K562 (cell line): Measurements from ENCODE around the gene PHC3. TPM values are rescaled to one million over a fixed set of nuclear protein-coding genes. Genes with fewer than 3 reads are reported as not detected.

Experiments used
- BRCA1 ChIP-seq, 2 experiments: fragments of 450-650 bp in 1 of 2; sonication (generic) in 1 of 2; formaldehyde crosslinking in 1 of 2; IDR thresholded peaks; 2 replicates each; pipeline versions ENCODE4 v1.5.0 to v1.6.1; 2017 to 2020; ENCODE audit warnings: mild to moderate bottlenecking in 1 of 2, missing genetic modification reagents in 1 of 2
- FOXK2 ChIP-seq, 2 experiments: fragments of 450-650 bp; IDR thresholded peaks in 1 of 2; conservative IDR thresholded peaks in 1 of 2; 2 replicates each; pipeline ENCODE4 v1.6.1; 2016; ENCODE audit warnings: low read depth in 2 of 2, mild to moderate bottlenecking in 1 of 2
- HDAC8 ChIP-seq: fragments of 450-650 bp; IDR thresholded peaks from 2 replicates; pipeline ENCODE4 v1.6.1; 2016; ENCODE audit warnings: mild to moderate bottlenecking, missing genetic modification characterization, moderate library complexity, missing compliant biosample characterization
- KHSRP ChIP-seq: fragments of 450-650 bp; IDR thresholded peaks from 2 replicates; pipeline ENCODE4 v1.6.1; 2017
- MAFF ChIP-seq: IDR thresholded peaks from 2 replicates; pipeline ENCODE4 v1.6.1; 2012; ENCODE audit warnings: low read length, improper control_type of control experiment
- NFIX ChIP-seq: fragments of 250-450 bp; sonication (Bioruptor Pico); IDR thresholded peaks from 2 replicates; pipeline ENCODE4 v1.4.0; 2020; ENCODE audit warnings: low read depth, mild to moderate bottlenecking, moderate library complexity
- PHF8 ChIP-seq: fragments of 200-600 bp; sonication (generic); IDR thresholded peaks from 2 replicates; pipeline ENCODE4 v1.6.1; 2012; ENCODE audit warnings: mixed run types, mild to moderate bottlenecking, inconsistent platforms, low read length, moderate library complexity, borderline replicate concordance
- POLR2H ChIP-seq: IDR thresholded peaks from 2 replicates; pipeline ENCODE4 v1.6.1; 2016; ENCODE audit warnings: missing genetic modification characterization, low read depth, mild to moderate bottlenecking, control low read depth, missing compliant biosample characterization, moderate library complexity
- RBM14 ChIP-seq: fragments of 200-400 bp; formaldehyde crosslinking; IDR thresholded peaks from 2 replicates; pipeline ENCODE4 v1.6.1; 2018; ENCODE audit warnings: low read depth, mild to moderate bottlenecking, low read length, moderate library complexity, borderline replicate concordance; ENCODE audit not compliant: insufficient read depth
- TCF7L2 ChIP-seq: fragments of 150-350 bp; IDR thresholded peaks from 2 replicates; pipeline ENCODE4 v1.6.1; 2016; ENCODE audit warnings: low read depth, mild to moderate bottlenecking, low read length, moderate library complexity
- TEAD1 ChIP-seq, 2 experiments: fragments of 450-650 bp in 1 of 2; sonication (generic) in 1 of 2; formaldehyde crosslinking; IDR thresholded peaks; 2 replicates each; pipeline versions ENCODE4 v1.4.0 to v1.8.0; 2020 to 2022; ENCODE audit warnings: mild to moderate bottlenecking in 2 of 2, missing genetic modification reagents in 1 of 2
- ZNF586 ChIP-seq: fragments of 450-650 bp; formaldehyde crosslinking; conservative IDR thresholded peaks from 2 replicates; pipeline ENCODE4 v1.4.0; 2020; ENCODE audit warnings: mild to moderate bottlenecking, moderate library complexity
- ZNF644 ChIP-seq: fragments of 200-800 bp; sonication (Bioruptor generic); IDR thresholded peaks from 2 replicates; pipeline ENCODE4 v1.6.1; 2016; ENCODE audit warnings: low read depth, missing genetic modification characterization, missing compliant biosample characterization
- ZNF695 ChIP-seq: fragments of 450-650 bp; formaldehyde crosslinking; IDR thresholded peaks from 2 replicates; pipeline ENCODE4 v1.4.0; 2020; ENCODE audit warnings: mild to moderate bottlenecking, moderate library complexity
- polyA plus RNA-seq, 8 experiments: library from polyadenylated mRNA; depleted of rRNA in 4 of 8; stranded (reverse) in 5 of 8; unstranded in 3 of 8; fragments of >200 nt; fragmentation: Nextera tagmentation in 2 of 8; fragmentation: Illumina TruSeq in 1 of 8; extraction: Ambion mirVana in 2 of 8; extraction: Trizol in 1 of 8; gene quantifications; 2 replicates each; pipeline versions ENCODE4 v1.2.1 to v1.2.3, GENCODE V29; 2011 to 2014; ENCODE audit warnings: inconsistent platforms in 1 of 8, missing spikeins in 1 of 8
- total RNA-seq, 7 experiments: library from RNA; depleted of rRNA in 6 of 7; stranded (reverse); fragments of >200 nt in 6 of 7; fragmentation: Illumina TruSeq in 2 of 7; extraction: Trizol in 2 of 7; gene quantifications; 2 replicates each; pipeline versions ENCODE4 v1.2.1 to v1.2.3, GENCODE V29; 2011 to 2021; ENCODE audit warnings: low replicate concordance in 1 of 7
- TF ChIP-seq, protein P1 (sequence below): fragments of 250-450 bp; sonication (Bioruptor Pico); IDR thresholded peaks from 2 replicates; pipeline ENCODE4 v1.8.0; 2022; ENCODE audit warnings: inconsistent platforms
- TF ChIP-seq, protein P2 (sequence below): sonication (generic); formaldehyde crosslinking; IDR thresholded peaks from 2 replicates; pipeline ENCODE4 v1.8.1; 2023; ENCODE audit warnings: mild to moderate bottlenecking, missing genetic modification reagents
- TF ChIP-seq, protein P3 (sequence below): sonication (generic); formaldehyde crosslinking; IDR thresholded peaks from 2 replicates; pipeline ENCODE4 v1.8.0; 2023; ENCODE audit warnings: missing genetic modification reagents, mild to moderate bottlenecking, borderline replicate concordance

PHC3 gene
- total and polyA plus RNA-seq, 9 of the 15 experiments (the other 6 are each of a cell fraction or from before 2014, with no cell fraction given) = 3.1 to 21.6 (median 10.5) TPM

DNA sequence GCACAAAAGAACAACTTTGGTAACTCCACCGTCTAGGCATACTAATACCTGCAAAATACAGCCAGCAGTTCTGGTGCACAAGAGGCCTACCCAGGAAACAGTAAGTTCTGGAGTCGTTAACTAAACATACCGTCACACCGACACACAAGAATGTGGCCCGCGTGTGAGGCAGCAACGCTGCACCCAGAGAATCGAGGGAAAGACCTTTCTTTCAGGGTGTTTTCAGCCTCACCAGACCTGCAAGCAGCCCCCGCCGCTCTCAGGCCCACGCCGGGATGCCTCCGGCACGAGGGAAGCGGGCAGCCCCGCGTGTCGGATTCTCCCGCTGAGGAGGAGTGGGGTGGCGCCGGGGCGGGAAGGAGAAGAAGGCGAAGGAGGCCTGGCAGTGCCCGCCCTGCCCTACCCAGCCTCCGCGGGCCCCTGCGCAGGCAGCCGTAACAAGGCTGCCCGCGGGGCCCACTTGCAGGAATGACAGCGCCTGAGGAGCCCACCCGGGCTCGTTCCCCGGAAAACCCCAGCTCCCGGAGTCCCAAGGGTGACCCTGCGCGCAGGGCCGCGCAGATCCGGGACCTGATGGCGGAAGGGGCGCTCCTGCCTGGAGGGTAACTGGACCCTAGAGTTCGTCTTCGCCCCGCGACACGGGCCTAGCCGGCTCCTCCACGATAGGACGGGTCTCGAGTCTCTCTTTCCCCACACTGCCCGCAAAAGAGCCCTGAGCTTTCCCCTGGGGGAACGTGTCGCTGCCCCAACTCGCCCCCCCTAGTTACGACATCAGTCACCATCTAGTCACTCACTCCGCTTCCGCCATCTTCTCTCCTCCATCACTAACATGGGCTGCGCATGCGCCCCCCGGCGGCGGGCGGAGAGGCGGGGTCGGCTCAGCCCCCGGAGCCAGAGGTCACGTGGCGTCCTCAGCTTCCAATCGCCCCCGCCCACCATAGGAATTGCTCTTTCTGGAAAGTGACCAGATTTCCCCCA lies at the start of gene PHC3 (continued):
- TF ChIP-seq, protein P1, sequence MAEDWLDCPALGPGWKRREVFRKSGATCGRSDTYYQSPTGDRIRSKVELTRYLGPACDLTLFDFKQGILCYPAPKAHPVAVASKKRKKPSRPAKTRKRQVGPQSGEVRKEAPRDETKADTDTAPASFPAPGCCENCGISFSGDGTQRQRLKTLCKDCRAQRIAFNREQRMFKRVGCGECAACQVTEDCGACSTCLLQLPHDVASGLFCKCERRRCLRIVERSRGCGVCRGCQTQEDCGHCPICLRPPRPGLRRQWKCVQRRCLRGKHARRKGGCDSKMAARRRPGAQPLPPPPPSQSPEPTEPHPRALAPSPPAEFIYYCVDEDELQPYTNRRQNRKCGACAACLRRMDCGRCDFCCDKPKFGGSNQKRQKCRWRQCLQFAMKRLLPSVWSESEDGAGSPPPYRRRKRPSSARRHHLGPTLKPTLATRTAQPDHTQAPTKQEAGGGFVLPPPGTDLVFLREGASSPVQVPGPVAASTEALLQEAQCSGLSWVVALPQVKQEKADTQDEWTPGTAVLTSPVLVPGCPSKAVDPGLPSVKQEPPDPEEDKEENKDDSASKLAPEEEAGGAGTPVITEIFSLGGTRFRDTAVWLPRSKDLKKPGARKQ (CRISPR knock-in tag) = no peak
- TF ChIP-seq PHF8 = peak; percentile 81
- no peak; the same call in 1 of the 2 replicates for TF ChIP-seq POLR2H
- TF ChIP-seq ZNF644 (tag) = no peak
- TF ChIP-seq BRCA1 (IDR thresholded peaks at IDR 0.05) = no peak
- no peak for TF ChIP-seq BRCA1 (CRISPR knock-in tag; IDR thresholded peaks at IDR 0.05)
- TF ChIP-seq NFIX = no peak
- TF ChIP-seq, protein P2, sequence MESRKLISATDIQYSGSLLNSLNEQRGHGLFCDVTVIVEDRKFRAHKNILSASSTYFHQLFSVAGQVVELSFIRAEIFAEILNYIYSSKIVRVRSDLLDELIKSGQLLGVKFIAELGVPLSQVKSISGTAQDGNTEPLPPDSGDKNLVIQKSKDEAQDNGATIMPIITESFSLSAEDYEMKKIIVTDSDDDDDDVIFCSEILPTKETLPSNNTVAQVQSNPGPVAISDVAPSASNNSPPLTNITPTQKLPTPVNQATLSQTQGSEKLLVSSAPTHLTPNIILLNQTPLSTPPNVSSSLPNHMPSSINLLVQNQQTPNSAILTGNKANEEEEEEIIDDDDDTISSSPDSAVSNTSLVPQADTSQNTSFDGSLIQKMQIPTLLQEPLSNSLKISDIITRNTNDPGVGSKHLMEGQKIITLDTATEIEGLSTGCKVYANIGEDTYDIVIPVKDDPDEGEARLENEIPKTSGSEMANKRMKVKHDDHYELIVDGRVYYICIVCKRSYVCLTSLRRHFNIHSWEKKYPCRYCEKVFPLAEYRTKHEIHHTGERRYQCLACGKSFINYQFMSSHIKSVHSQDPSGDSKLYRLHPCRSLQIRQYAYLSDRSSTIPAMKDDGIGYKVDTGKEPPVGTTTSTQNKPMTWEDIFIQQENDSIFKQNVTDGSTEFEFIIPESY (CRISPR knock-in tag) = 0 out of 2 replicates have a peak, but pooled peaks have one; percentile 5
- TF ChIP-seq, protein P3, sequence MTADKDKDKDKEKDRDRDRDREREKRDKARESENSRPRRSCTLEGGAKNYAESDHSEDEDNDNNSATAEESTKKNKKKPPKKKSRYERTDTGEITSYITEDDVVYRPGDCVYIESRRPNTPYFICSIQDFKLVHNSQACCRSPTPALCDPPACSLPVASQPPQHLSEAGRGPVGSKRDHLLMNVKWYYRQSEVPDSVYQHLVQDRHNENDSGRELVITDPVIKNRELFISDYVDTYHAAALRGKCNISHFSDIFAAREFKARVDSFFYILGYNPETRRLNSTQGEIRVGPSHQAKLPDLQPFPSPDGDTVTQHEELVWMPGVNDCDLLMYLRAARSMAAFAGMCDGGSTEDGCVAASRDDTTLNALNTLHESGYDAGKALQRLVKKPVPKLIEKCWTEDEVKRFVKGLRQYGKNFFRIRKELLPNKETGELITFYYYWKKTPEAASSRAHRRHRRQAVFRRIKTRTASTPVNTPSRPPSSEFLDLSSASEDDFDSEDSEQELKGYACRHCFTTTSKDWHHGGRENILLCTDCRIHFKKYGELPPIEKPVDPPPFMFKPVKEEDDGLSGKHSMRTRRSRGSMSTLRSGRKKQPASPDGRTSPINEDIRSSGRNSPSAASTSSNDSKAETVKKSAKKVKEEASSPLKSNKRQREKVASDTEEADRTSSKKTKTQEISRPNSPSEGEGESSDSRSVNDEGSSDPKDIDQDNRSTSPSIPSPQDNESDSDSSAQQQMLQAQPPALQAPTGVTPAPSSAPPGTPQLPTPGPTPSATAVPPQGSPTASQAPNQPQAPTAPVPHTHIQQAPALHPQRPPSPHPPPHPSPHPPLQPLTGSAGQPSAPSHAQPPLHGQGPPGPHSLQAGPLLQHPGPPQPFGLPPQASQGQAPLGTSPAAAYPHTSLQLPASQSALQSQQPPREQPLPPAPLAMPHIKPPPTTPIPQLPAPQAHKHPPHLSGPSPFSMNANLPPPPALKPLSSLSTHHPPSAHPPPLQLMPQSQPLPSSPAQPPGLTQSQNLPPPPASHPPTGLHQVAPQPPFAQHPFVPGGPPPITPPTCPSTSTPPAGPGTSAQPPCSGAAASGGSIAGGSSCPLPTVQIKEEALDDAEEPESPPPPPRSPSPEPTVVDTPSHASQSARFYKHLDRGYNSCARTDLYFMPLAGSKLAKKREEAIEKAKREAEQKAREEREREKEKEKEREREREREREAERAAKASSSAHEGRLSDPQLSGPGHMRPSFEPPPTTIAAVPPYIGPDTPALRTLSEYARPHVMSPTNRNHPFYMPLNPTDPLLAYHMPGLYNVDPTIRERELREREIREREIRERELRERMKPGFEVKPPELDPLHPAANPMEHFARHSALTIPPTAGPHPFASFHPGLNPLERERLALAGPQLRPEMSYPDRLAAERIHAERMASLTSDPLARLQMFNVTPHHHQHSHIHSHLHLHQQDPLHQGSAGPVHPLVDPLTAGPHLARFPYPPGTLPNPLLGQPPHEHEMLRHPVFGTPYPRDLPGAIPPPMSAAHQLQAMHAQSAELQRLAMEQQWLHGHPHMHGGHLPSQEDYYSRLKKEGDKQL (CRISPR knock-in tag) = no peak
- TF ChIP-seq TEAD1 (CRISPR knock-in tag; IDR thresholded peaks at IDR 0.05) = no peak; a peak in 1 of 4 replicates
- 0 out of 2 replicates have a peak, but pooled peaks have one; percentile 57 for TF ChIP-seq RBM14
- TF ChIP-seq TCF7L2 = no peak
- TF ChIP-seq HDAC8 (tag) = no peak
- no peak for TF ChIP-seq FOXK2 (conservative IDR thresholded peaks at IDR 0.05 in 1 of 2, IDR thresholded peaks at IDR 0.05 in 1 of 2; ENCODE audit: low read depth in 2 of 2)
- TF ChIP-seq ZNF695 (CRISPR knock-in tag) = no peak
- no peak for TF ChIP-seq ZNF586 (CRISPR knock-in tag)
- TF ChIP-seq KHSRP = no peak
- TF ChIP-seq MAFF = no peak
